Fibroblast of lung (primary cell): ENCODE data around the gene LAMA1.

Experiments
- EZH2 ChIP-seq: IDR thresholded peaks from 2 replicates; pipeline ENCODE4 v1.5.1; 2012; ENCODE audit warnings: low read length, control low read depth, mild to moderate bottlenecking; ENCODE audit errors: missing control alignments
- TF ChIP-seq, protein P1 (sequence below), 2 donors: IDR thresholded peaks in 1 of 2; conservative IDR thresholded peaks in 1 of 2; 1 replicate in 1 of 2; 2 replicates in 1 of 2; pipeline ENCODE4 v1.5.1; 2011 to 2012; ENCODE audit warnings: low read length in 2 of 2, control low read depth in 1 of 2, inconsistent platforms in 1 of 2, low read depth in 1 of 2, mild to moderate bottlenecking in 1 of 2

DNA sequence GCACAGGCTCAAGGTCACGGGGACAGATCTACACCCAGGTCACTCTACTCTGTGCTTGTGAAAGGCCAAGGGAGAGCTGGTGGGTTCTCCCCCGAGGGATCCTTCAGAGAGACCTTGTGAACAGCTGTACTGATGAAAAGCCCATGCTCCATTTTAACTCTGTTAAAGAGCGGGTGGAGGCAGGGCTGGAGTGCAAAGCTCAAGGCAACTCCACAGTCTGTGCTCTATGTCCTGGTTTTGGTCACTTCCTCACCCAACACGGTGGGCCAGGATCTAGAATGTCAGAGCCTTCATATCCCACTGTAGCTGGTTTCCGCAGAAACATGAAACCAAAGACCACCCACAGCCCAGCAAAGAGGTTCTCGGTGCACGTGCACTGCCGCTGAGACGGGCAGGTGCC is 177.1 kb downstream of the LAMA1 start:
- TF ChIP-seq, protein P1, sequence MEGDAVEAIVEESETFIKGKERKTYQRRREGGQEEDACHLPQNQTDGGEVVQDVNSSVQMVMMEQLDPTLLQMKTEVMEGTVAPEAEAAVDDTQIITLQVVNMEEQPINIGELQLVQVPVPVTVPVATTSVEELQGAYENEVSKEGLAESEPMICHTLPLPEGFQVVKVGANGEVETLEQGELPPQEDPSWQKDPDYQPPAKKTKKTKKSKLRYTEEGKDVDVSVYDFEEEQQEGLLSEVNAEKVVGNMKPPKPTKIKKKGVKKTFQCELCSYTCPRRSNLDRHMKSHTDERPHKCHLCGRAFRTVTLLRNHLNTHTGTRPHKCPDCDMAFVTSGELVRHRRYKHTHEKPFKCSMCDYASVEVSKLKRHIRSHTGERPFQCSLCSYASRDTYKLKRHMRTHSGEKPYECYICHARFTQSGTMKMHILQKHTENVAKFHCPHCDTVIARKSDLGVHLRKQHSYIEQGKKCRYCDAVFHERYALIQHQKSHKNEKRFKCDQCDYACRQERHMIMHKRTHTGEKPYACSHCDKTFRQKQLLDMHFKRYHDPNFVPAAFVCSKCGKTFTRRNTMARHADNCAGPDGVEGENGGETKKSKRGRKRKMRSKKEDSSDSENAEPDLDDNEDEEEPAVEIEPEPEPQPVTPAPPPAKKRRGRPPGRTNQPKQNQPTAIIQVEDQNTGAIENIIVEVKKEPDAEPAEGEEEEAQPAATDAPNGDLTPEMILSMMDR (conservative IDR thresholded peaks at IDR 0.05 in 1 of 2, IDR thresholded peaks at IDR 0.05 in 1 of 2; ENCODE audit: low read depth in 1 of 2, low read length in 2 of 2): no peak
- TF ChIP-seq EZH2: no peak
